Loucy (cell line): ENCODE data around the gene MCF2L2.

ENCODE experiments used
- EZH2phosphoT487 ChIP-seq: fragments of 200-600 bp; IDR thresholded peaks from 2 replicates; pipeline ENCODE4 v1.6.1; 2018; ENCODE audit warnings: antibody characterized with exemption, mild to moderate bottlenecking, moderate library complexity, borderline replicate concordance
- TF ChIP-seq, protein P1 (sequence below): fragments of 200-600 bp; sonication (generic); conservative IDR thresholded peaks from 2 replicates; pipeline ENCODE4 v1.5.1; 2014; ENCODE audit warnings: mild to moderate bottlenecking, antibody characterized with exemption, low read length

DNA sequence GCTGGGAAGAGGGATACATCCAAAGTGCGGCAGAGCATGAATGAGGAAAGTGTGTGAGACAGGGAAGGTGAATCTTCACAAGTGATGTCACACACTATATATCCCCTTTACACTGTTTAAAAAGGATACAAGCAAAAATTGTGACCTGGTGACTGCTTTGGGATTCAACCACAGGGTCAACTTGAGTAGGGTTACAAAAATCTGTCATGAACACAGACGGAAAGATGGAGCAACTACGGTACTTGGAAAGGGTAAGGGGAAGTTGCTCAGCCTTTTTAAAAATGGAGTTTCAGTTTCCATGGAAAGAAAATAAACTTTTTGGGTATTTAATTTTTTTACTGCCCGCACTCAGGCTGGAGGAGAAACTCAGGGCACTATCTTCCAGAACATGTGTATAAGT is 115.1 kb downstream of the MCF2L2 start:
- TF ChIP-seq, protein P1, sequence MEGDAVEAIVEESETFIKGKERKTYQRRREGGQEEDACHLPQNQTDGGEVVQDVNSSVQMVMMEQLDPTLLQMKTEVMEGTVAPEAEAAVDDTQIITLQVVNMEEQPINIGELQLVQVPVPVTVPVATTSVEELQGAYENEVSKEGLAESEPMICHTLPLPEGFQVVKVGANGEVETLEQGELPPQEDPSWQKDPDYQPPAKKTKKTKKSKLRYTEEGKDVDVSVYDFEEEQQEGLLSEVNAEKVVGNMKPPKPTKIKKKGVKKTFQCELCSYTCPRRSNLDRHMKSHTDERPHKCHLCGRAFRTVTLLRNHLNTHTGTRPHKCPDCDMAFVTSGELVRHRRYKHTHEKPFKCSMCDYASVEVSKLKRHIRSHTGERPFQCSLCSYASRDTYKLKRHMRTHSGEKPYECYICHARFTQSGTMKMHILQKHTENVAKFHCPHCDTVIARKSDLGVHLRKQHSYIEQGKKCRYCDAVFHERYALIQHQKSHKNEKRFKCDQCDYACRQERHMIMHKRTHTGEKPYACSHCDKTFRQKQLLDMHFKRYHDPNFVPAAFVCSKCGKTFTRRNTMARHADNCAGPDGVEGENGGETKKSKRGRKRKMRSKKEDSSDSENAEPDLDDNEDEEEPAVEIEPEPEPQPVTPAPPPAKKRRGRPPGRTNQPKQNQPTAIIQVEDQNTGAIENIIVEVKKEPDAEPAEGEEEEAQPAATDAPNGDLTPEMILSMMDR = no peak
- TF ChIP-seq EZH2phosphoT487 = no peak
